IPS-20b (cell line): ENCODE data around the gene STUM.
A peak's percentile ranks its signal among the peaks of the same experiment; 100 is the strongest.

Experiments
- H3K27ac ChIP-seq: one replicate; pipeline ENCODE4 v1.5.1; 2013; ENCODE audit warnings: low read length
- H3K27me3 ChIP-seq: 2 replicates; pipeline ENCODE4 v1.6.1; 2013; ENCODE audit warnings: mild to moderate bottlenecking, low read length, inconsistent platforms; ENCODE audit not compliant: insufficient read depth
- H3K36me3 ChIP-seq: 2 replicates; pipeline ENCODE4 v1.6.1; 2013; ENCODE audit warnings: low read depth, mild to moderate bottlenecking, inconsistent platforms, low read length, moderate library complexity; ENCODE audit not compliant: insufficient read depth
- H3K4me1 ChIP-seq: 2 replicates; pipeline ENCODE4 v1.6.1; 2013; ENCODE audit warnings: mild to moderate bottlenecking, control low read depth, inconsistent platforms, low read length, moderate library complexity; ENCODE audit not compliant: insufficient read depth
- H3K4me3 ChIP-seq: 2 replicates; pipeline ENCODE4 v1.5.1; 2013; ENCODE audit warnings: mild to moderate bottlenecking, low read length, inconsistent platforms
- H3K9ac ChIP-seq: 2 replicates; pipeline ENCODE4 v1.6.1; 2013; ENCODE audit warnings: low read depth, mild to moderate bottlenecking, inconsistent platforms, low read length, moderate library complexity
- H3K9me3 ChIP-seq: 2 replicates; pipeline ENCODE4 v1.6.1; 2013; ENCODE audit warnings: mild to moderate bottlenecking, low read depth, low read length, inconsistent platforms; ENCODE audit not compliant: insufficient read depth

STUM gene

GRCh38 chr1:226534645-226535044 lies 13.9 kb upstream of the STUM start:
- Histone ChIP-seq H3K36me3 (no peaks in the 10 kb centered on the region), H3K4me3 (no peak overlapping the region), H3K4me1 (peaks cover 4% of the 10 kb centered on the region; the same call in 1 of the 2 replicates), H3K27ac (no peak overlapping the region), H3K9me3 (no peaks in the 10 kb centered on the region), H3K27me3 (no peaks in the 10 kb centered on the region), H3K9ac (no peak overlapping the region)

- no peak overlapping the region for H3K9ac ChIP-seq
- no peak overlapping the region for H3K4me3 ChIP-seq
- H3K36me3 ChIP-seq, result no peaks in the 10 kb centered on the region
- no peak overlapping the region for H3K27ac ChIP-seq
- no peaks in the 10 kb centered on the region for H3K27me3 ChIP-seq
- peaks cover 4% of the 10 kb centered on the region; the same call in 1 of the 2 replicates for H3K4me1 ChIP-seq
- no peaks in the 10 kb centered on the region for H3K9me3 ChIP-seq
Measured at GRCh38 chr1:226535666-226536065, 12.9 kb upstream of the STUM start.

GRCh38 chr1:226541231-226541630 lies 7.3 kb upstream of the STUM start:
- Histone ChIP-seq H3K27me3 (peaks cover 12% of the 10 kb centered on the region), H3K4me1 (no peaks in the 10 kb centered on the region), H3K27ac (no peak overlapping the region), H3K9ac (no peak overlapping the region), H3K36me3 (no peaks in the 10 kb centered on the region), H3K9me3 (no peaks in the 10 kb centered on the region), H3K4me3 (no peak overlapping the region)

GRCh38 chr1:226541631-226542622 lies 6.6 kb upstream of the STUM start:
- Histone ChIP-seq H3K9me3 (no peaks in the 10 kb centered on the region), H3K27me3 (peaks cover 19% of the 10 kb centered on the region), H3K36me3 (no peaks in the 10 kb centered on the region), H3K9ac (no peak overlapping the region), H3K27ac (no peak overlapping the region), H3K4me1 (no peaks in the 10 kb centered on the region), H3K4me3 (no peak overlapping the region)

- no peak overlapping the region for H3K27ac ChIP-seq
- no peak overlapping the region for H3K4me3 ChIP-seq
- H3K36me3 ChIP-seq, result no peaks in the 10 kb centered on the region
- no peaks in the 10 kb centered on the region for H3K9me3 ChIP-seq
- H3K9ac ChIP-seq, result no peak overlapping the region
- H3K4me1 ChIP-seq, result no peaks in the 10 kb centered on the region
- H3K27me3 ChIP-seq, result peaks cover 27% of the 10 kb centered on the region
Measured at GRCh38 chr1:226542623-226543103, 5.9 kb upstream of the STUM start.

- Histone ChIP-seq H3K27ac (no peak overlapping the region), H3K27me3 (peaks cover 56% of the 10 kb centered on the region), H3K9me3 (no peaks in the 10 kb centered on the region), H3K4me3 (no peak overlapping the region), H3K36me3 (no peaks in the 10 kb centered on the region), H3K4me1 (peaks cover 7% of the 10 kb centered on the region), H3K9ac (no peak overlapping the region)
Measured at GRCh38 chr1:226545836-226546596, 2.5 kb upstream of the STUM start.

GRCh38 chr1:226546926-226547325 lies 1.6 kb upstream of the STUM start:
- H3K4me1 ChIP-seq, result peaks cover 7% of the 10 kb centered on the region
- no peak overlapping the region for H3K9ac ChIP-seq
- H3K27ac ChIP-seq, result no peak overlapping the region
- H3K27me3 ChIP-seq, result peaks cover 65% of the 10 kb centered on the region
- no peak overlapping the region for H3K4me3 ChIP-seq
- H3K9me3 ChIP-seq, result no peaks in the 10 kb centered on the region
- no peaks in the 10 kb centered on the region for H3K36me3 ChIP-seq

- H3K27me3 ChIP-seq, result peaks cover 74% of the 10 kb centered on the region
- H3K9ac ChIP-seq, result no peak overlapping the region
- no peaks in the 10 kb centered on the region for H3K9me3 ChIP-seq
- H3K4me3 ChIP-seq, result no peak overlapping the region
- H3K27ac ChIP-seq, result no peak overlapping the region
- H3K36me3 ChIP-seq, result no peaks in the 10 kb centered on the region
- H3K4me1 ChIP-seq, result peaks cover 7% of the 10 kb centered on the region
Measured at GRCh38 chr1:226547754-226548191, 791 bp upstream of the STUM start.

- Histone ChIP-seq H3K4me3 (peak overlapping the region; percentile 63), H3K27ac (no peak overlapping the region), H3K9me3 (no peaks in the 10 kb centered on the region), H3K9ac (no peak overlapping the region), H3K27me3 (peaks cover 87% of the 10 kb centered on the region), H3K36me3 (no peaks in the 10 kb centered on the region), H3K4me1 (peaks cover 7% of the 10 kb centered on the region)
Measured at GRCh38 chr1:226549094-226549936, 751 bp downstream of the STUM start.

- no peak overlapping the region for H3K27ac ChIP-seq
- H3K4me1 ChIP-seq, result peaks cover 7% of the 10 kb centered on the region
- no peak overlapping the region for H3K9ac ChIP-seq
- no peaks in the 10 kb centered on the region for H3K9me3 ChIP-seq
- H3K27me3 ChIP-seq, result peaks cover 87% of the 10 kb centered on the region
- H3K4me3 ChIP-seq, result peak overlapping the region; percentile 63
- H3K36me3 ChIP-seq, result no peaks in the 10 kb centered on the region
Measured at GRCh38 chr1:226549937-226550671, 1.5 kb downstream of the STUM start.
